Activated effector memory CD4-positive, alpha-beta T cell treated with Interleukin-2 at 50 U/mL for 16 hours (primary cell): ENCODE measurements around the gene ORAI1.
"Not testable (repeated sequence)": the region's sequence is repeated elsewhere in the genome, so short reads cannot be mapped to it uniquely, and the experiment has no call there.

ENCODE experiments used
- DNase-seq: peaks from one replicate; pipeline ENCODE4 v3.0.0-alpha.2; 2020

The ORAI1 gene

DNA sequence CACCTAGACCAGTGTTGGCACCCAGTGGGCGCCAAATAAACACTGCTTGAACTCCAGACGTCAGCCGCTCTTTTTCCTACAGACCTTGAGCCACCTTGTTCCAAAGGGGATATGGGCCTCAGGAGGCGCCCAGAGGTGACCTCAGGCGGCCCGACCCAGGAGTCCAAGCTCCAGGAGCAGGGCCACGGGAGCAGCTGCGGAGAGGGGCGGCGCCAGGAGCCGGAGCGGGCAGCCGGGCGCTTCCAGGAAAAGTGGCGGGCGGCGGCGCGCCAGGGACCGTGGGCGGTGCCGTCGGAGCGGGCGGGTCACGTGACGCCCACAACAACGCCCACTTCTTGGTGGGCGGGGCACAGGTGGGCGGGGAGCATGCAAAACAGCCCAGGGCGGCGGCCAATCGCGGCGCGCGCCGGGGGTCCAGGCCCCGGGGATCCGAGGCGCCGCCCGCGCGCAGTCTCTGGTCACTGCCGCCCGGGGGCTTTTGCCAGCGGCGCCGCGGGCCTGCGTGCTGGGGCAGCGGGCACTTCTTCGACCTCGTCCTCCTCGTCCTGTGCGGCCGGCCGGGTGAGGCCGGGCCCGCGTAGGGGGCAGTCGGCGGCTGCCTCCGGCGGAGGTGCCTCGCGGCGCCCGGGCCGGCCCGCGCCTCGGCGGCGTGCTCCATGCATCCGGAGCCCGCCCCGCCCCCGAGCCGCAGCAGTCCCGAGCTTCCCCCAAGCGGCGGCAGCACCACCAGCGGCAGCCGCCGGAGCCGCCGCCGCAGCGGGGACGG, at the start of gene ORAI1:
TSS of gene ORAI1 (plus strand) at position 444 of the 766 bp plus-strand sequence.
- DNase-seq: peak; percentile 92

DNA sequence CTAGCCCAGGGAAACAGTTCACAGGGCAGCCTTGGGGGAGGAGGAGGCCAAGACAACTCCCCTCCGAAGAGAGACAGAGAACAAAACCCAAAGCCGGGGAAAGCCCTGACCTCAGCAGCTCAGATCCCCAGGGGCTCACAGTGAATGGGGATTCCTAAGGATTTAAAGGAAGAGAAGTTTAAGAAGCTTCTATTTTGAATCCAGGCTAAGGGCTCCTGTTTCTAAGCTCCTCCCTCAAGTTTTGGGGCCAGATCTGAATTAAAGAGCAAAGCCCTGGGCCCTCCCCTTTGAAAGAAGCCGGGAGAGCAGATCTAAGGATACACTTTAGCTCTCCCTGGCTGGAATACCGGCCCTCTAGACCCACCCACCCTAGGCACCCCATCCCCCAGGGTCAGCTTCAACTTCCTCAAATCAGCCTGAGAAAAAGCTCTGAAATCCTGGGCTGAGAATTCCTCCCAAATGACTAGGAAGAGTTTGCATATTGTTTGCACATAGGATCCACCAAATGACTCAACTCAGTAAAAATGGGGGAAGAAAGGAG, 49.4 kb upstream of the ORAI1 start:
- DNase-seq: no peak

DNA sequence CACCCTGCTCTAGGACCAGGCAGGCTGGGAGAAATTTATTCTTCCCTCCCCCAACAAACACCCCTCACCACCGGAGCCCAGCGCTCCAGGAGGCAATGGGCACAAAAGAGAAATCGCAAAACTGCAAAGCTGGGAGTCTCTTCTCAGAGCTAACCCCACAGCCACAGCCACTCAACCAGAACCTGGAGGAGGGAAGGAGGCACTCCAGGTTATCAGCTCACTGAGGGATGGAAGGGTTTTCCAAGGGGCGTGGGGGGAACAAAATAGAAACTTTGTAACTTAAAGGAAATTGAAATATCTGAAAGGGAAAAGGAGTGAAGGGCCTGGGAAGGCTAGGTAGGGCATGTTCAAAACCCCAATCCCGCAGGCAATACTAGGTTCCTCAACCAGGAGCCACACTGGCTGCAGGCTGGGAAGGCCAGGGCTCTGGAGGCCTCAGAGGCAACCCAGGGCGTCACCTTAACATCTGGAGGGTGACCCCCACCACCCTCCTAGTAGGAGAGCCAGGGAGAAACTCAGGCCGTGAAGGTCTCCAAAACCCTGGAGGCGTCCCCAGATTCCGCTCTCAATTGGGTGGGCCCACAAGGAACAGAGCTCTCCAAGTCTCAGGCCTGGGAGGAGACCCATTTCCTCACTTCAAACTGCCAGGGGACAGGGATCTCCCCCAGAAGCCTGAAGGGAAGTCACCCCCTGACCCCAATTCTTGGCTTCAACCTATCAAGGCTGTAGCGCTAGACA, 48.7 kb upstream of the ORAI1 start:
- DNase-seq: no peak

DNA sequence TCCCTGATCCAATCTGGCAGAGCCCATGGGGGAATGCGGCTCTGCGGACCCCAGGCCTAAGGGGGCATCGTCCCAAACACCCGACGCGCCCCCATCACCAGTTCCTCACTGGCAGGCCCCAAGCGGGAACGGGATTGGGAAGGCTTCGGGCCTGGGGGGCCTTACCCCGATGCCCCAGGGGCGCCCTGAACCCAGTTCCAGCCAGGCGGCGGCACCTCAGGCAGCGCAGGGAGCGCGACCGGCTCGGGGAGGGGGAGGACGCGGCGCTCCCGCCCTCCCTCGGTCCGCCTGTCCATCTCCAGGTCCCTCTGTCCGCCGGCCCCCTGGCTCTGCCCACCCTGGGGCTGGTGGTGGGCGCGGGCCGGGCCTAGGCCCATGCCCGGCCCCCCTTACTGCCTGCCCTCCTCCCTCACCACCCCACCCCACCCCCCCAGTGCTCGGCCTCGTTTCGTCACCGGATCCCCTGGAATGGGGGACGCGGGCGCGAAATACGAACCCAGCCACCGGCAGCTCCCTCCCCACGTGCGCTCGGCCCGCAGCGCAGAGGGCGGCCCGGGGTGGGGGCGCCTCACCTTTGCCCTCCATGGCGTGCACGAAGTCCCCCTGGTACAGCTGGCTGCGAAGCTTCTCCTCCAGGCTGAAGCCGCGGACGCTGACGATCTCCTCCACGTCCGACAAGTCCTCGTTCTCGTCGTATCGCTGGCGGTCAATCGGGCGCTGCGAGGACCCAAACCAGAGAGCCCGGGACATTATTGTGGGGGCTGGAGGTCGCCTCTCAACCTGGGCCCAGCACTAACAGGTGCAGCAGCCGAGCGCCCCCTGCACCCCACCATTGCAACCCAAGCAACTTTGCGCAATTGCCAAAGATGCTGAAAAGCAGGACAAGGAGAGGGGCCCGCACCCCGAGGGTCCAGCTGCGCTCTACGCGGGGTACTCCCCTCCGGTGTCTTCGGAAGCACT, 47.8 kb upstream of the ORAI1 start:
- no peak for DNase-seq

DNA sequence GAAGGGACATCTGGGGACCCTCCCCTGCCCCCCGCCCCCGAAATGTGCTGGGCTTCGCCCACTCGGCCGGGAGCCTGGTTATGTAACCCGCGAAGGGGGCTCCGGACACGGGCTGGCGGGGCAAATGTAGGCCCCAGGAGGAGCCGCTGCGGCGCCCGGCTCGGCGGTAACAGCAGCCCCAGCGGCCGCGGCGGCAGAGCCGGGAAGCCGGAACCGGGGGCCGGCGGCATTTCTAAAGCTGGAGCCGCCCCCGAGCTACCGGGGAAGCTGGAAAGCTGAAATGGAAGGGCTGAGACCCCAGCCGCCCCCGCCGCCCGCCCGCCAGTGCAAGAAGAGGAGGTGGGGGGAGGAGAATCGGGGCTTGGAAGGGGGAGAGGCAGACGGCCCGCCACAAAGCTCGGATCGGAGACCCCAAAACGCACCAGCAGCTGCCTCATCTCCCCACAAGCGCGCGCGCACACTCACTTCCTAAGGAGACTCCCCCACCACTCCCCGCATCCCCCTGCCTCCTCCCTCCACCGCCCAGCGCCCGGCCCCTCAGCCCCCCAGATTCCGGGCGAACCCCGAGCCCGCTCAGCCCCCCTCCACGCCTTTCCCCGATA, 47.0 kb upstream of the ORAI1 start:
- DNase-seq: peak; percentile 30

DNA sequence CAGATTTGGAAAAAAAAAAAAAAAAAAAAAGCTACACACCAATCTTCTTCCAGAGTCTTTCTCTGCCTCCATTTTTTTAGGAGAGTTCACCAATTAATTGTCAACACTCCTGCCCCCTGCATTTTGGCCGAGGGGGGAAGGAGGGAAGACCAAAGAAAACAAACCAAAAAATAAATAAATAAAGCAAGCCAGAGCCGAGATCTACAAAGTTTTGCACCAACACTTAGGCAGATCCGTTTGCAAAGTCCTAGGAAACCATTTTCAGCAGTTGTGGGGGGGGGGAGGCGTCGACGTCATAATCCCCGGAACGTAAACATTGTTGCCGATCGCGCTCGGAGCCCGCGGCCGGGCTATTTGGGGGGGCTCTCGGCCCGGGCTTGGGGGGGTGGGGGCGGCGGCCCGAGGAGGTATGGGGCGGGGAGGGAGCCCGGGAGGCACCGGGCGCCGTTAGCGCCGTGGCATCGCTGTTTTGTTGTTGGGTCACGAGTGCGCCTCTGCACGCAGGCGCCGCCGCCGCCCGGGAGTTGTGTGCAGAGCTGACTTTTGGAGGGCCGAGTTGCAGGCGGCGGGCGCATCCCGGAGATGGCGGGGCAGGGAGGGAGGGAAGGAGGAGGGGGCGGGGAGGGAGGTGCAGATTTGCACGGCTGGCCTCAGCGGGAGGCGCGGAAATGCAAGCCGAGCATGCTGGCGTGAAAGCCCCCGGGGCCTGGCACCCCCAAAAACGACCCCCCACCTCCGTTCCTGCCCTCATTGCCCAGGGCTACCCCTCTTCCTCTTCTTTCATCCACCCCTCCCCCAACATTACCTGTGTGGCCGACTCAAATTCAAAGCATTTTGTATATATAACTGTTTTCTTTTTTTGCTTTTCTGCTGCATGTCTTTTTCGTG, 46.1 kb upstream of the ORAI1 start:
- DNase-seq: peak; percentile 63

DNA sequence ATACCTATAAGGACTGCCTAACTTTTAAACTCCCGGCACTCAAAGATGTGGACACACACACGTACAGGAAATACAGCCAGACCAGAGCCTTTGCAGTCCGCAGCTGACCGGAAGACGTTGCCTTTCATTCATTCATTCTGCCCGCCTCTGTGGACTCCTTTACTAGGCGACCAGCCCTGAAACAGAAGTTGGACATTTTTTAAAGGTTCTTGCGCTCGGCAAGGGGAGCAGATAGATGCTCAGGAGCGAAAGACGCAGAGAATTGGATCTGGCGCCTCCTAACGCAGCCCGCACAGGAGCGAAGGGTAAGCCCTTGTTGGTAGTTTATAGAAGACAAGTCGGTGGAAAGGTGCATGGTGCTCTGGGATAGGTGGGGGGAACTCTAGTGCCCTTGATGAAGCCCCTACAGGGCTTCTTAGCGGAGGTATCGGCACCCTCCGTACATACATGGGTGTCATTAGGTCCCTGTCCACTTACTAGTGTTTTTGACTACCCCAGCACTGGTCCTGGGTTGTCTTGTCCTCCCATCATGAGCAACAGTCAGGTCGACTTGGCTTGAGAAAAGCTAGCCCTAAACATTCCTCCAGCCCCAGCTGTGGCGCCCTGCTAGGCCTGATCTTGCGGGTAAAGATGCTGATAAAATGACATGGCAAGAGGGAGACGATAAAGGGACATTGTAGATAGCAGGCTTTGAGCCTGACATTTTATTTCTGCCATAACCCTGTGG, 45.2 kb upstream of the ORAI1 start, which contains the start of gene KDM2B:
TSS of gene KDM2B (minus strand) at position 65 of the 727 bp plus-strand sequence. CDS start 112 bp downstream, outside the sequence.
- peak; percentile 3 for DNase-seq

DNA sequence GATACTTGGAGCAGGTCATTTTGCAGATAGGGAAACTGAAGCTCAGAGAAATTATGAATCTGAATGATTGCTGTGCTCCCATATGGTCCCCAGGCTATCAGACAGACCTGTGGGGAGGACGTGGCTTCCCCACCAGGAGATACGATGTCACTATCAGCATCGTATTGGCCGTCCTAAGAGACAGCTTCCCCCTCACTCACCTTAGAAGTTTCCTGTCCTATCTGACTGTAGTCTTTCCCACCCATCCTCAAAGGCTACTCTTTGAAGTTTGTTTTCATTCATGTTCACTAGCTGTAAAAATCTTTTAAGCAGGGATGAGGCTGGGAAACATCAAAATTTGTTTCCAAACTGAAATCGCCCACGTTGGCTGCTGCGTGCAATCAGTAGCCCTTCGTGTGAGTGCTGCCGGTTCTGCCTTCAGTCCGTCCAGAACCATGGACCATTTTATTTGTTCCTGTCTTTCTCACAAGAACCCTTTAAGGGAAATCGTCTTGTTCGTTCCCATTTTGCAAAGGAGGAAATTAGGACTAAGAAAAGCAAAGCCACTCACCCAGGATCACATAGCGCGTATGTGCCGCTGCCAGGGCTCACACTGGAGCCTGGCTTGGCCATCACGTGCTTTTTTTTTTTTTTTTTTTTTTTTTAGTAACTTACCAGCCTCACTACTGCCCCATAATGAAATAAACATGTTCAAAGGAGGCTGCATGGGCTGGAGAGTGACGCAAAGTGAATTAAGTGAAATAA, 44.5 kb upstream of the ORAI1 start:
- DNase-seq: no peak

DNA sequence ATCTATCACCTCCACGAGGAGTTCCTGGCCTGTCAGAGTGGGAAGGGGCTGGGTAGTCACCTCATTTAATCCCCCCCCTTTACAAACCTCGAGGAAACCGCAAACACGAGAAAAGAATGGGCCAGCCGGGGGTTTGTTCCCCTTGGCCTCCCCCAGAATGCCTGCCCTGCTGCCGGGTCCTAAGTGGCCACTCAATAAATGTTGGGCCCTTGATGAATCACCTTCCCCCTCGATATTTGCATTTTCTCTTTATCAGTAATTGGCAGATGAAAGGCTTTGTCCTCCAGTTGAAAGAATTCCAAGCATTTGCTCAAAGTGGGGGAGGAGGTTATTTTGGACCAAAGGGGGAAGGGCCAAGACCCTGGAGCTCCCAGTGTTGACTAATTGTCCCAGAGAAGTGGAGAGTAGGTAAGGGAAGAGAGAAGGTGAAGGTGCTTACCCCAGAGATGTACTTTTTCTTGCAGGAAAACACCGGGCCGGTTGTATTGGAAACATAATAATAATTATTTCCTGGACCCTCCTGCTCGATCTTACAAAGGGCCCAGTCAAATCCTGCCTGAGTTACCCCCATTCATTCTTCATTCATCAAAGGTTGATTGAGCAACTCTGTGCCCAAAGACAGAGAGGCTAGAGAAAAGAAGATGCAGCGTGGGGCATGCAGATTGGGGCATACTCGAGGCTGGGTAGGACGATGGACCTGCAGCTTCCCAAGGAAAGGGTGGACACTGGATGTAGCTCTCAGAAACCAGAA, 43.6 kb upstream of the ORAI1 start:
- DNase-seq: no peak

DNA sequence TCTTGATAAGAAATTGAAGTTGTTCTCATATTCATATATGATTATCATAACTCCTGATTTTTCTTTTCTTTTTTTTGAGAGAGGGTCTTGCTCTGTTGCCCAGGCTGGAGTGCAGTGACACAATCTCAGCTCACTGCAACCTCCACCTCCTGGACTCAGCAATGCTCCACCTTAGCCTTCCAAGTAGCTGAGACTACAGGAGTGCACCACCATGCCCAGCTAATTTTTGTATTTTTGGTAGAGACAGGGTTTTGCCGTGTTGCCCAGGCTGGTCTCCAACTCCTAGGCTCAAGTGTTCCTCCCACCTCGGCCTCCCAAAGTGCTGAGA, 43.0 kb upstream of the ORAI1 start:
- DNase-seq: not testable (repeated sequence)

DNA sequence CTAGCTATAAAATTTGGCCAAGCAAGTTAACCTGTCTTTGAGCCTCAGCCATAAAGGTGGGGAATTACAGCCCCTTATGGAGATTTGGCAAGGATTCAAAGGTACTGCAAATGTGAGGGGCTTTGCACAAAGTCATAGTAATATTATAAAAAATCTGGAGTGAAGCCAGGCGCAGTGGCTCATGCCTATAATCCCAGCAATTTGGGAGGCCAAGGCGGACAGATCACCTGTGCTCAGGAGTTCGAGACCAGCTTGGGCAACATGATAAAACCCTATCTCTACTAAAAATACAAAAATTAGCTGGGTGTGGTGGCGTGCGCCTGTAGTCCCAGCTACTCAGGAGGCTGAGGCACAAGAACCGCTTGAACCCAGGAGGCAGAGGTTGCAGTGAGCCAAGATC, 41.4 kb upstream of the ORAI1 start:
- not testable (repeated sequence) for DNase-seq

DNA sequence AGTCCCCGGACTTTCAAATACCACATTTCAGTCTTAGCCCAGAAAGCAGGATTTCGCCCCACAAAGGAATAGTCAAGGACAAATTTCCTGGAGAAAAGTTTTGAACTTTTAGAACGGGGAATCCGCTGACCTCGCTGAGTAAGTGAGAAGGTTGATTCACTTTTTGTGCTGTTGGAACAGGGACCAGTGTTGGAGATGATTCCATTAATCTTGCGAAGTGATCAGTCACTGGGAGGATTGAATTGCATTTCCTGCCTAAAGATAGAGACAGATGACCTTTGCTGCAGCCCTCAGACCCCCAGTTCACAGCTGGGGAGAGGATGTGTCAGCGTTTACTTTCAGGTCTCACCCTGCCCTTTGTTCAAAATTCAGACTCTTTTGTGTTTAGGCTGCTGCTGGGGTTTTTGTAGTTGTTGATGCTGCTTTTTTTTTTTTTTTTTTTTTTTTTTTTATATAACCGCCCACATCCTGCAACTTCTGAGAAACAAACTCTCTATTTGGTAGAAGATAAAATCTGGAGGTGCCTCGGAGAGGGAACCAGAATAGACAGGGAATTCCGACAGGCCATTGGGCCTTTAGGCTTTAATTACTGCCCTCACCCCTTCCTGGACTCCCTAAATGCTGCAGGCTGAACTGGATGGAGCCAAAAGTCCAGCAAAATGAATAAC, 35.7 kb upstream of the ORAI1 start:
- peak; percentile 59 for DNase-seq

DNA sequence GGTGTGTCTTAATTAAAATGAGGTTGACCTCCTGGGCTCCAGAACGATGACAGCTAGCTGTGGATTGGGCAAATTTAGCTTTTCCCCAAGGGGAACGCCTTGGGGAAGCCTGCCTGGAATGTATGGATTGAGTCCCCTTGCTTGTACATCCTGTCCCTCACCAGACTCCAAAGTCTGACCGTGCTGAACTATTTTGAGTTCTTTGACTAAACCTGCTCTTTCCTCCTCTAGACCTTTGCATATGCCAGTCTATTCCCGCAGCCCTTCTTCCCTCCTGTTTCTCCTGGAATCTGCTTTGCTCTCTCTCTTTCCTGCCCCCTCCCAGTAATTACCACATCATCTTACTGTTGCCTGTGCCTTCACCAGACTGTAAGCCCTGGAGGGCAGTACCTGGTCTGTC, 34.0 kb upstream of the ORAI1 start:
- no peak for DNase-seq

DNA sequence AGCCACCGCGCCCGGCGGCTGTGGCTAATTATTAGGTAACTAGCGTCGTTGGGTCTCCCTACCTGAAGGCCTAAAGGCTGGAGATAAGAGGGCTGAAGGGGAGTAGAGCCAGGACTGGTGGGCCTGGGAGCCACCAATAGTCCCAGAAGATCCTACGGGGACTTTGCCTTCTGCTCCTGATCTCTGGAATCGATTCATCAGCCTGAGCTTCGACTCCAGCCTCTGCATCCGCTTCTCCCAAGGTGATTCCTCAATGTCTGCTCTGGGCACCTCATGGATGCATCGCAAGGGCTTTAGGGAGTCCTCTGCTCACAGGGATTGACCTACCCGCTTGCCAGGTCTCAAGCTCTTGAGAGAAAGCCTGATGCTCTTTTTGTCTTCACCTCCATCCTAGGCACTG, 30.8 kb upstream of the ORAI1 start:
- no peak for DNase-seq

DNA sequence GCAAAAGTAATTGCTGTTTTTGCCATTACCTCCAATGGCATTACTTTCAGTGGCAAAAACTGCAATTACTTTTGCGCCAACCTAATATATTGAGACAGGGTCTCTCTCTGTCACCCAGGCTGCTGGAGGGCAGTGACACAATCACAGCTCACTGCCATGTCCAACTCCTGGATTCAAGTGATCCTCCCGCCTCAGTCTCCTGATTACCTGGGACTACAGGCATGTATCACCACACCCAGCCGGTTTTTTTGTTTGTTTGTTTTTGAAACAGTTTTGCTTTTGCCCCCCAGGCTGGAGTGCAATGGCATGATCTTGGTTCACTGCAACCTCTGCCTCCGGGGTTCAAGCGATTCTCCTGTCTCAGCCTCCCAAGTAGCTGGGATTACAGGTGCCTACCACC, 29.8 kb upstream of the ORAI1 start:
- no peak for DNase-seq

DNA sequence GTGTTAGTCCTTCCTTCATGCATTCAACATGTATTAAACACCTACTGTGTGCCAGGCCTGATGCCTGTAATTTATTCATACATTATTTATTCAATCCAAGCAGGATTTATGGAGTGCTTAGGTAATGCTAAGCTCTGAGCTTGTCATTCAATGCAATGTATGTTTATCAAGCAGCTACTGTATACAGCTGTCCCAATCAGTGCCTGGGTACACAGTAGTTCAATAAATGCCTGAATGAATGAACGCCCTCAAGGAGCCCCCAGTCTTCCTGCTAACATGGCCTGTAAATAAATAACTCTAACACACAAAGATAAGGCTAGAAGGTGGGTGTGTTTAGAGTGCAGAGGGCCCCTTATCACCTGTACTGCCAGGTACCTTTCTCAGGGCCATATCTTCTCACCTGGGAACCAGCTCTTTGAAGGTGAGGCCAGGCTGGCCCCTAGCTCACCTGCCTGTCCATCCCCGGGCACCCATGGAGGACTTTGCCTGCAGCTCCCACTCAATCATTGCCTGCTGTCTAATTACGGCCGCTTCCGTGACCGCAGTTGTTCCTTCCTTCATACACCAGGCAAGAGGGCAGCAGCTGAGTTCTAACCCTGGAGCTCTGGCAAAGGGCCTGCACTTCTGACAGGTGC, 25.5 kb upstream of the ORAI1 start:
- DNase-seq: no peak

DNA sequence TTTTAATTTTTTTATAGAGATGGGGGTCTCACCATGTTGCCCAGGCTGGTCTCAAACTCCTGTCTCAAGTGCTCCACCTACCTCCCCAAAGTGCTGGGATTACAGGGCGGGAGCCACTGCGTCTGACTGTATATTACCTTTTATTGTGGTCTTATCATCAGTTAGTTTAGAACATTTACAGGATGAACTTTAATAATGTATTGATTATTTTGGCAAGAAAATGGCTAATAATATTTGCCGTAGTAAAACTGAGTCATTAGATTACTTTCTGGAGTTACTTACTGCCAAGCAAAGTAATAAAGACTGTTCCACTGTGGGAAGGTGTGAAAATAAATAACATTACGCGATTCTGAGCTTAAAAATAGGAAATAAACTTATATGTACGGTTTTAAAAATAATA, 23.6 kb upstream of the ORAI1 start:
- no peak for DNase-seq

DNA sequence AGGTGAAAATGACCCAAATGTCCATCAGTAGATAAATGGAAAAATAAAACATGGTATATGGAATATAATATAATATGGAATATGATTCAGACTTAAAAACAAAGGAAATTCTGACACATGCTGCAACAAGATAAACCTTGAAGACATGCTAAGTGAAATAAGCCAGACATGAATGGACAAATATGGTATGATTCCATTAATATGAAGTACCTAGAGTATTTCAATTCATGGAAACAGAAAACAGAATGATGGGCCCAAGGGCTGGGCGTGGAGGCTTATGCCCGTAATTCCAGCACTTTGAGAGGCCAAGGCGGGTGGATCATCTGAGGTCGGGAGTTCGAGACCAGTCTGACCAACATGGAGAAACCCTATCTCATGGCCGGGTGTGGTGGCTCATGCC, 22.7 kb upstream of the ORAI1 start:
- no peak for DNase-seq
